HPDE6-E6E7 (cell line): ENCODE results near the gene PEMT.

ENCODE experiments used
- DNase-seq: peaks from one replicate; pipeline ENCODE4 v3.0.0; 2011; ENCODE audit warnings: missing footprints; ENCODE audit errors: extremely low spot score

PEMT gene

DNA sequence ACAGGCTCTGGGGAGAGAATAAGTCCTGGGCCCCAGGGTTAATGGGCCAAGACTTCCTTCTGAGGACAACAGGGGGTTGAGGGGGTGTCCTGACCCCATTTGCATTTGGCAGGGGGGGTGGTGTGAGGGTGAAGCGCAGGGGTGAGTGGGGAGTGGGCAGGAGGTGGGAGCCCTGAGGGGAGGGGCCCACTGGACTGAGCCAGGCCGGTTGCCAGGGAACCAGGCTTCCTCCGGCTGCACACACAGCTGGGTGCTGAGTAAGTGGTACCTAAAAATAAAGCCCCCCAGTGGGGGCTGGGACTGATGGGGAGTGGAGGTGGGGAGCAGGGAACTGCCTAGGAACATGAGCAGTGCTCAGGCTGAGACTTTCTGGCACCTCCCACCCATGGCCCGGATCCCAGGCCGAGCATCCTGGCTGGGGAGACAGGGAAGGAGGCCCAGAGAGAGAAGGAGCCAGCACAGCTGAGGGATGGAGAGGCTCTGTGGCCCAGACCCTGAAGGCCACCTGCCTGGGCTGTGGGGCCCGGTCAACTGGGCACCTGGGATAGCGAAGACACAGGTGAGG is 87.9 kb downstream of the PEMT start:
- no peak for DNase-seq

- DNase-seq: no peak
Observed at GRCh38 chr17:17502741-17503565, 88.6 kb downstream of the PEMT start.

DNA sequence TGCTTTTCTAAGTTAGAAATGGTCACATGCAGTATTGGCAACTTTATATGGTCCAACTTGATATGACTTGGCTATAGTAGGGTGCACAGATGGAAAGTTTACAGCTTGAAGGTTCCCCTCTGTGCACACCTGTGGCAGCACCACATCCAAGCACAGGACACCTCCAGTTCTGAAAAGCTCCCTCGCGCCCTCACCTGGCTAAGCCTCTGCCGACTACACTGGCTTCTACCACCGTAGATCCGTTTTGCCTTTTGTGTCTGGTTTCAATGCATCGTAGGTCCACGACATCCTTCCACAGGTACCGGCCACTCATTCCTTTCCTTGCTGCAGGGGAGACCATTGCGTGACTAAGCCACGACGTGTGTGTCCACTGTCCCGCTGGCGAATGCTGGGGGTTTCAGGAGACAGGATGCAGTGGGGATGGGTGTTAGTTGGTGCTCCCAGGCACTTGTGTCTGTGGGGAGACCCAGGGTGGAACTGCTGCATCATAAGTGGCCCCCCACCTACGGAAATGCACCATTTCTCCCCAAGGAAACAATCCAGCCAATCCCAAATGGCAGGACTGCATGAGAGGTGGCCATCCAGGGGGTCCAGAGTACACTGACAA is 90.4 kb downstream of the PEMT start:
- DNase-seq: no peak

DNA sequence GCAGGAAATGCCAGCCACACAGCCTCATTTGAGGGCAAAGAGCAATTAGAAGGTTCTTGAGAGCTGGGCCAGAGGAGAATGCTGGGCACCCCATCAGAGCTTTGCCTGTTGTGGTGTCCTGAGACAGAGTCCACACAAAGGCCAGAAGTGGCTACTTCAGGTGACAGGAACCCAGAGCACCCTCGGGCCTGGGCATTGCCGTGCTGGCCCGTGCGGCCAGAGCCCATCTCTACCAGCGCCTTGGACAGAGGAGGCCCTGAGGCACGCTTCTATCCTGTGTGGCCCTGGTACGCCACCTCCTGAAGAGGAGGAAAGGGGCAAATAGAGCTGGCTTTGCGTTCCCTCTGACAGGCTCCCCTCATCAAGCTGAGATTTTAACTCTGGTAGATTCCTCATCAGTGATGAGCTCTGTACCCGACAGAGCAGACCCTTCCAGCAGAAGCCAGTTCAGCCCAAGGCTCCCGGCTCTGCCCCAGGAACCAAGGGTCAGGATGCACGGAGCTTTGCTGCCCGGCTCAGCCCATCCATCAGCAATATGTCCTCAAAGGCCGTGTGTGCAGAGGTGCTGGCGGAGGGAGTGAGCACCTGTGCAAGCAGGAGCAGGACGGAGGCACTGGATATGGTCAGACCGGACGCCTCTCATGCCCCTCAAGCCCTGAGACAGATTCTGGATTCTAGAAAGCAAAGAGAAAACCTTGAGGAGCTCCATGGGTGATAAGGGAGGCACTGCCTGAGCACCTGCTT is 91.9 kb downstream of the PEMT start:
- DNase-seq: no peak

- no peak for DNase-seq
Observed at GRCh38 chr17:17498606-17499301, 92.8 kb downstream of the PEMT start.

GRCh38 chr17:17497845-17498520 is 93.5 kb downstream of the PEMT start:
- DNase-seq: no peak

GRCh38 chr17:17497065-17497844 is 94.3 kb downstream of the PEMT start:
- DNase-seq: no peak

GRCh38 chr17:17496189-17497064 is 95.1 kb downstream of the PEMT start, which contains the start of gene RASD1:
RASD1 (minus strand) TSS chr17:17496395; CDS start chr17:17496181, 214 bp downstream.
- peak; percentile 88 for DNase-seq

DNA sequence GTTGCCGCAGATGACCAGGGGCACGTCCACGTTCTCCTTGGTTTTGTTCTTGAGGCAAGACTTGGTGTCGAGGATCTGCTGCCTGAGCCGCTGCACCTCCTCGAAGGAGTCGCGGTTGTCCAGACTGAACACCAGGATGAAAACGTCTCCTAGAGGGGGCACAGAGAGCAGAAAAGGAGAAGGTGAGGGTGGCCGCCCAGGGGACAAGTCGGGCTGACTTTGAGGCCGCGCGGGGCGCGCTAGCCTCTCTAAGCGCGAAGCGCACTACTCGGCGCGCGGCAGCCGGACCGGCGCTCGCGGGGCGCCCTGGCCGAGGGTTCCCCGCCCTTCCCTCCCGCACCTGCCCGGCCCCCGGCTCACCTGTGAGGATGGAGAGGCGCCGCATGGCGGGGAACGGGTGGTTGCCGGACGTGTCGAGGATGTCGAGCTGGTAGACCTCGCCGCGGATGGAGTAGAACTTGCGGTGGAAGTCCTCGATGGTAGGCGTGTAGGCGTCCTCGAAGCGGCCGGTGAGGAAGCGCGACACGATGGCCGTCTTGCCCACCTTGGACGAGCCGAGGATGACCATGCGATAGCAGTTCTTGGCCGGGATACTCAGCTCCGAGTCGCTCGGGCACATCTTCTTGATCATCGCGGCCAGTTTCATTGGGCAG is 95.8 kb downstream of the PEMT start:
- DNase-seq: no peak

- DNase-seq: no peak
Observed at GRCh38 chr17:17494870-17495535, 96.5 kb downstream of the PEMT start.

GRCh38 chr17:17494499-17494869 is 97.0 kb downstream of the PEMT start:
- no peak for DNase-seq

GRCh38 chr17:17493986-17494466 is 97.5 kb downstream of the PEMT start:
- DNase-seq: no peak

DNA sequence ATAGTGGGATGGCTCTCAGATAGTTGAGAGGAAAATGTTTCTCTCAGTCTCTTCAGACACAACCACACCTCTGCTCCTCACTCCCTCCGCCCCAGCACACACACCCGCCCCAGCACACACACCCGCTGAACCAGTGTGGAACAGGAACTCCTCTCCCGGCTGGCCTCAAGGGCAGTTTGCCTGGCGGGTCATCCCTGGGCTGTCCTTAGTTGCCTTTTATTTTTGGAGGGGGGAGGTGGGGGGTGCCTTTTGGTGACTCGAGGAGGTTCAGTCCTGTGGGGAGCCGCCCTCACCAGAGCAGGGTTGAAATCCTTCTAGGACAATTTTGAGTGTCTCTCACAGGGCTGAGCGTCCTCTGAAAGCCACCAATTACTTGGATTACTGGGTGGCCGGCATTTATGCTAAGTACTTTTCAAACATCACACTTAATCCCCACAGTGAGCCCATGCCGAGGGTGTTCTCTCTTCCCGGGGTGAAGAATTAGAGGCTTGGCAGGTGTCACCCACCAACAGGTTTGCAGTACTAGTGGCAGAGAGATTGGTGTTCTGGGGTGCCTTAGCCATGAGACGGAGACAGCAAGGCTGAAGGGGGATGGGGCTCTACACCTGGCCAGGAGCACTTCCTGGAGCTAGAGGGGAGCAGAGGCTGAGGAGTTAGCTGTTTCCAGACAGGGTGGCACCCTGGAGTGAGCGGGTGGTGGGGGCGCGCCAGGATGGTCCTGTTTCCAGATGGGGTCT is 98.1 kb downstream of the PEMT start:
- DNase-seq: no peak

DNA sequence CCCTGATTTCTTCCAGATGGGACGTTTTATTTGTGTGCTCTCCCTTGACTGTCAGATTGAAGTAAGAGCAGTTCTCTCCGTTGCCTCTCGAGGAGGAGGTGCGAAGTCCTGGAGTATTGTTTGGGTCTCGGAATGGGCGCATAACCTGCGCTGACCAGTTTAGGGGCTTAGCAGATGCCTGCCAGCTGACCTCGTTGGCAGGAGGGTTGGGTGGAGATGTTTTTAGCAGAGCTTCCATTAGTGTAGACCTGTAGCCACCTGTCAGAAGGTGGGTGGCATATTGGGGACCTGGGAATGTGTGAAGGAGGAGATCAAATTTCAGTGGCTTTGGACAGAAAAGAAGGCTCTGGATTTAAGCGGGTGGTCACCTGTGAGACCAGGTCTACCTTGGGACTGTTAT is 98.9 kb downstream of the PEMT start:
- no peak for DNase-seq

GRCh38 chr17:17492085-17492484 is 99.4 kb downstream of the PEMT start:
- no peak for DNase-seq

GRCh38 chr17:17491546-17491988 is 99.9 kb downstream of the PEMT start:
- no peak for DNase-seq

DNA sequence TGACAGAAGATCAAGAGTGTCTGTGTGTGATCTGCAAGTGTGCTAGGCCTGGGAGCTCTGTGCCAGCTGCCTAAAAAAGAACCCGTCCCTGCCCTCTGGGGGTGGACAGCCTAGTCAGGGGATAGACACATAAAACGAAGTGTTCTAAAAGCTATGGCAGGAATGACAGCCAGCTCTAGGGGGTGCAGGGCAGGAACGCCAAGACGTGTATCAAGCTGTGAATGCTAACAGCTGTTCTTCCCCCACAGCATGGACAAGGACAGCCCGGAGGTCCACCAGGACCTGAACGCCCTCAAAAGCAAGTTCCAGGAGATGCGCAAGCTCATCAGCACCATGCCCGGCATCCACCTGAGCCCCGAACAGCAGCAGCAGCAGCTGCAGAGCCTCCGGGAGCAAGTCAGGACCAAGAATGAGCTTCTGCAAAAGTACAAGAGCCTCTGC is 100.5 kb downstream of the PEMT start:
- DNase-seq: no peak
